ENCODE data around the gene EXD3. TPM values are rescaled to one million over a fixed set of nuclear protein-coding genes. Genes with fewer than 3 reads are reported as not detected.

The EXD3 gene
- total and polyA plus RNA-seq, 2 of the 13 experiments (the other 11 are each of a cell fraction or from before 2014, with no cell fraction given), result 2.7 to 4.8 TPM

- TF ChIP-seq DPF2 (CRISPR knock-in tag; IDR thresholded peaks at IDR 0.05; ENCODE audit: borderline replicate concordance, low read depth) (no peak), ZSCAN25 (CRISPR knock-in tag; IDR thresholded peaks at IDR 0.05) (no peak), JUND (CRISPR knock-in tag; IDR thresholded peaks at IDR 0.05) (no peak), JUN (CRISPR knock-in tag; IDR thresholded peaks at IDR 0.05) (no peak), ZNF710 (CRISPR knock-in tag; IDR thresholded peaks at IDR 0.05; ENCODE audit: borderline replicate concordance) (no peak), ZNF441 (CRISPR knock-in tag; IDR thresholded peaks at IDR 0.05; ENCODE audit: borderline replicate concordance) (0 out of 2 replicates have a peak, but pooled peaks have one; percentile 19), ZNF720 (CRISPR knock-in tag; IDR thresholded peaks at IDR 0.05) (no peak), ZNF678 (CRISPR knock-in tag; IDR thresholded peaks at IDR 0.05) (no peak), ZMYM2 (CRISPR knock-in tag; IDR thresholded peaks at IDR 0.05) (no peak), NFKBIZ (CRISPR knock-in tag; IDR thresholded peaks at IDR 0.05) (no peak), IKZF5 (CRISPR knock-in tag; IDR thresholded peaks at IDR 0.05) (0 out of 2 replicates have a peak, but pooled peaks have one; percentile 4), ZMYM4 (CRISPR knock-in tag; IDR thresholded peaks at IDR 0.05) (no peak), HMGXB4 (CRISPR knock-in tag; IDR thresholded peaks at IDR 0.05; ENCODE audit: borderline replicate concordance in 1 of 2, low read depth in 1 of 2) (no peak), HCFC1 (IDR thresholded peaks at IDR 0.05; ENCODE audit: low read depth, low read length) (no peak), BORCS8-MEF2B (CRISPR knock-in tag; IDR thresholded peaks at IDR 0.05) (no peak), ZSCAN29 (CRISPR knock-in tag; conservative IDR thresholded peaks at IDR 0.05) (no peak), TBP (CRISPR knock-in tag; IDR thresholded peaks at IDR 0.05) (no peak), BRCA1 (CRISPR knock-in tag; IDR thresholded peaks at IDR 0.05) (no peak)
- TF ChIP-seq, protein P1, sequence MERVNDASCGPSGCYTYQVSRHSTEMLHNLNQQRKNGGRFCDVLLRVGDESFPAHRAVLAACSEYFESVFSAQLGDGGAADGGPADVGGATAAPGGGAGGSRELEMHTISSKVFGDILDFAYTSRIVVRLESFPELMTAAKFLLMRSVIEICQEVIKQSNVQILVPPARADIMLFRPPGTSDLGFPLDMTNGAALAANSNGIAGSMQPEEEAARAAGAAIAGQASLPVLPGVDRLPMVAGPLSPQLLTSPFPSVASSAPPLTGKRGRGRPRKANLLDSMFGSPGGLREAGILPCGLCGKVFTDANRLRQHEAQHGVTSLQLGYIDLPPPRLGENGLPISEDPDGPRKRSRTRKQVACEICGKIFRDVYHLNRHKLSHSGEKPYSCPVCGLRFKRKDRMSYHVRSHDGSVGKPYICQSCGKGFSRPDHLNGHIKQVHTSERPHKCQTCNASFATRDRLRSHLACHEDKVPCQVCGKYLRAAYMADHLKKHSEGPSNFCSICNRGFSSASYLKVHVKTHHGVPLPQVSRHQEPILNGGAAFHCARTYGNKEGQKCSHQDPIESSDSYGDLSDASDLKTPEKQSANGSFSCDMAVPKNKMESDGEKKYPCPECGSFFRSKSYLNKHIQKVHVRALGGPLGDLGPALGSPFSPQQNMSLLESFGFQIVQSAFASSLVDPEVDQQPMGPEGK (CRISPR knock-in tag; IDR thresholded peaks at IDR 0.05), result peak; percentile 35; the same call in 1 of the 2 replicates
- TF ChIP-seq, protein P2, sequence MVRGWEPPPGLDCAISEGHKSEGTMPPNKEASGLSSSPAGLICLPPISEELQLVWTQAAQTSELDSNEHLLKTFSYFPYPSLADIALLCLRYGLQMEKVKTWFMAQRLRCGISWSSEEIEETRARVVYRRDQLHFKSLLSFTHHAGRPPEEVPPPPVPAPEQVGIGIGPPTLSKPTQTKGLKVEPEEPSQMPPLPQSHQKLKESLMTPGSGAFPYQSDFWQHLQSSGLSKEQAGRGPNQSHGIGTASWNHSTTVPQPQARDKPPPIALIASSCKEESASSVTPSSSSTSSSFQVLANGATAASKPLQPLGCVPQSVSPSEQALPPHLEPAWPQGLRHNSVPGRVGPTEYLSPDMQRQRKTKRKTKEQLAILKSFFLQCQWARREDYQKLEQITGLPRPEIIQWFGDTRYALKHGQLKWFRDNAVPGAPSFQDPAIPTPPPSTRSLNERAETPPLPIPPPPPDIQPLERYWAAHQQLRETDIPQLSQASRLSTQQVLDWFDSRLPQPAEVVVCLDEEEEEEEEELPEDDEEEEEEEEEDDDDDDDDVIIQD (CRISPR knock-in tag; IDR thresholded peaks at IDR 0.05; ENCODE audit: low read depth), result no peak
These were observed 122.3 kb downstream of the EXD3 start (continued) for GRCh38 chr9:137300567-137301080.
